ENCODE measurements around the gene TMPRSS15. TPM values are rescaled to one million over a fixed set of nuclear protein-coding genes. Genes with fewer than 3 reads are reported as not detected.

Gene TMPRSS15
- total RNA-seq, 1 donor from 2014 or later = not detected

DNA sequence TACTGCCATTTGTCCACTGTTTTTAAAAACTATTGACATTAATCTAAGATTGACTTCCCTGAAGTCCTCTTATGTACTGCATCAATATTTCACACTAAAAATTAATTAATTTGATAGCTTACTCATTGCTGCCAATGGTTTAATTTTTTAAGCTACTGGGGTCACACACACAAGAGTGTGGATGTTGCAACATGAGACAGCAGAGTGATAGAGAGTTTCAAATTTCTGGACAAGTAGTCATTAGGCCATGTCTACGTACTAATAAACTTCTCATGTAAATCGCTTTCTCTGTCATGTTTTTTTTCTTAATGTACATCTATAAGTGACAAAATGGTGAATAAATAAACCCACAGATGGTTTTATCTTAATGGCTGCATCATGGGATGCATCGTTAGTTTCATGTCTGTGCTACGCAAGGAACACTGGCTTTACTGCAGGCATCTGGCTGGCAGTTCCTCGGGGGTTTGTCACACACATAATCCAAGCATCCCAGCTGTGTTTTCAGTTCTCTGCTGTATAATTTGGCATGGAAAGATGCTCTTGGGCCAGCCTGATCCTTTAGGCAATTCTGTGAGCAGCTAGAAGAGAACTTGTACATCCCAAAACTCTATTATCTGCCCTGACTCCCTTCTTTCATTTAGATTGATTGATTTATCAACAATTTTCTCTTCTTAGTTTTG, 175.4 kb downstream of the TMPRSS15 start:
- no peak overlapping the region for H3K4me3 Mint-ChIP-seq (ENCODE audit: unreplicated experiment)
- H3K36me3 Mint-ChIP-seq (ENCODE audit: low read depth, unreplicated experiment) = no peaks in the 10 kb centered on the region
- H3K4me1 Mint-ChIP-seq (ENCODE audit: unreplicated experiment) = no peaks in the 10 kb centered on the region
- no peaks in the 10 kb centered on the region for H3K9me3 Mint-ChIP-seq (ENCODE audit: unreplicated experiment)
- no peak for DNase-seq (ENCODE audit: low spot score)
- no peak overlapping the region for H3K27ac Mint-ChIP-seq (ENCODE audit: unreplicated experiment)
- H3K27me3 Mint-ChIP-seq (ENCODE audit: unreplicated experiment) = no peaks in the 10 kb centered on the region
- TF ChIP-seq, protein P1, sequence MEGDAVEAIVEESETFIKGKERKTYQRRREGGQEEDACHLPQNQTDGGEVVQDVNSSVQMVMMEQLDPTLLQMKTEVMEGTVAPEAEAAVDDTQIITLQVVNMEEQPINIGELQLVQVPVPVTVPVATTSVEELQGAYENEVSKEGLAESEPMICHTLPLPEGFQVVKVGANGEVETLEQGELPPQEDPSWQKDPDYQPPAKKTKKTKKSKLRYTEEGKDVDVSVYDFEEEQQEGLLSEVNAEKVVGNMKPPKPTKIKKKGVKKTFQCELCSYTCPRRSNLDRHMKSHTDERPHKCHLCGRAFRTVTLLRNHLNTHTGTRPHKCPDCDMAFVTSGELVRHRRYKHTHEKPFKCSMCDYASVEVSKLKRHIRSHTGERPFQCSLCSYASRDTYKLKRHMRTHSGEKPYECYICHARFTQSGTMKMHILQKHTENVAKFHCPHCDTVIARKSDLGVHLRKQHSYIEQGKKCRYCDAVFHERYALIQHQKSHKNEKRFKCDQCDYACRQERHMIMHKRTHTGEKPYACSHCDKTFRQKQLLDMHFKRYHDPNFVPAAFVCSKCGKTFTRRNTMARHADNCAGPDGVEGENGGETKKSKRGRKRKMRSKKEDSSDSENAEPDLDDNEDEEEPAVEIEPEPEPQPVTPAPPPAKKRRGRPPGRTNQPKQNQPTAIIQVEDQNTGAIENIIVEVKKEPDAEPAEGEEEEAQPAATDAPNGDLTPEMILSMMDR (IDR thresholded peaks at IDR 0.05; ENCODE audit: unreplicated experiment) = no peak

DNA sequence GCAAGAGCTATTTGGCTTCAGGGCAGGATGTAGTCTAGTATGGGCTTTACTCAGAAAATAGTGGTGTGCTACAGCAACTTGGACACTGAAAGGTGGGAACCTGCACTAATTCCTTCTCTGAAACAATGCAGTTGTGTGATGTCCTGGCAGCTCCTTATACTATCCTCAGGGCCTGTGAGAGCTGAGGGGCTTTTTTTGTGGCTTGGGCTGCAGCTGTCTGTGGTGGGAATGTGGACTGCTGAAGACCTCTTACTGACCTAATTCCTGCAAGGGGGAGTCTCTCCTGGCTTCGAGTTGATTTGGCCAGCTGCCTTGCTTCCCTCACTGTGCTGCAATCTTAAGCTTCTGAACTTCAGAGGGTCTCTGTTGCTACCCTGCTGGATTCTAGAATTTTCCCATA, 181.2 kb downstream of the TMPRSS15 start:
- TF ChIP-seq, protein P1 (IDR thresholded peaks at IDR 0.05; ENCODE audit: unreplicated experiment) = no peak
- H3K9me3 Mint-ChIP-seq (ENCODE audit: unreplicated experiment) = no peaks in the 10 kb centered on the region
- no peaks in the 10 kb centered on the region for H3K36me3 Mint-ChIP-seq (ENCODE audit: low read depth, unreplicated experiment)
- no peak overlapping the region for H3K27ac Mint-ChIP-seq (ENCODE audit: unreplicated experiment)
- no peak for DNase-seq (ENCODE audit: low spot score)
- no peaks in the 10 kb centered on the region for H3K27me3 Mint-ChIP-seq (ENCODE audit: unreplicated experiment)
- no peaks in the 10 kb centered on the region for H3K4me1 Mint-ChIP-seq (ENCODE audit: unreplicated experiment)
- no peak overlapping the region for H3K4me3 Mint-ChIP-seq (ENCODE audit: unreplicated experiment)

GRCh38 chr21:18220498-18220897, 183.1 kb downstream of the TMPRSS15 start:
- no peaks in the 10 kb centered on the region for H3K9me3 Mint-ChIP-seq (ENCODE audit: unreplicated experiment)

More at GRCh38 chr21:18220498-18220897, 183.1 kb downstream of the TMPRSS15 start:
- Mint-ChIP-seq H3K36me3 (ENCODE audit: low read depth, unreplicated experiment) (no peaks in the 10 kb centered on the region), H3K27ac (ENCODE audit: unreplicated experiment) (no peak overlapping the region), H3K4me3 (ENCODE audit: unreplicated experiment) (no peak overlapping the region), H3K4me1 (ENCODE audit: unreplicated experiment) (no peaks in the 10 kb centered on the region), H3K27me3 (ENCODE audit: unreplicated experiment) (no peaks in the 10 kb centered on the region)
- DNase-seq (ENCODE audit: low spot score) = no peak
- TF ChIP-seq, protein P1 (IDR thresholded peaks at IDR 0.05; ENCODE audit: unreplicated experiment) = no peak

Other genes with a start within 250 kb of the TMPRSS15 start
- 0.46 TPM for gene CHODL, start 159.0 kb downstream of the TMPRSS15 start, total RNA-seq (ENCODE audit: unreplicated experiment)

All from endothelial cell (in vitro differentiated cells).